HG03575 (cell line): ENCODE measurements around the gene MRPL12.

Source experiments
- ATAC-seq: cut with Tn5 transposase; IDR thresholded peaks from one replicate; pipeline ENCODE4 v1.9.1; 2021; ENCODE audit not compliant: unreplicated experiment, insufficient number of reproducible peaks, low FRiP score; ENCODE audit errors: extremely low read depth

The MRPL12 gene

GRCh38 chr17:81713004-81713555 lies 9.9 kb downstream of the MRPL12 start:
- ATAC-seq: no peak

GRCh38 chr17:81713556-81714411 lies 10.6 kb downstream of the MRPL12 start:
- no peak for ATAC-seq

GRCh38 chr17:81714412-81715106 lies 11.4 kb downstream of the MRPL12 start:
- no peak for ATAC-seq

- ATAC-seq: no peak
Measured at GRCh38 chr17:81715107-81715871, 12.1 kb downstream of the MRPL12 start.

GRCh38 chr17:81715872-81716673 lies 12.9 kb downstream of the MRPL12 start:
- no peak for ATAC-seq

GRCh38 chr17:81716674-81716996 lies 13.5 kb downstream of the MRPL12 start:
- no peak for ATAC-seq

- no peak for ATAC-seq
Measured at GRCh38 chr17:81717049-81717765, 14.0 kb downstream of the MRPL12 start.

GRCh38 chr17:81717766-81718089 lies 14.6 kb downstream of the MRPL12 start:
- no peak for ATAC-seq

GRCh38 chr17:81719410-81720266 lies 16.5 kb downstream of the MRPL12 start:
- ATAC-seq: no peak

- no peak for ATAC-seq
Measured at GRCh38 chr17:81720267-81721071, 17.3 kb downstream of the MRPL12 start.

- ATAC-seq: no peak
Measured at GRCh38 chr17:81722184-81723120, 19.3 kb downstream of the MRPL12 start.

- ATAC-seq: no peak
Measured at GRCh38 chr17:81723651-81724209, 20.6 kb downstream of the MRPL12 start.

GRCh38 chr17:81725439-81725838 lies 22.3 kb downstream of the MRPL12 start:
- ATAC-seq: no peak

- ATAC-seq: no peak
Measured at GRCh38 chr17:81726004-81726403, 22.8 kb downstream of the MRPL12 start.

GRCh38 chr17:81727324-81728031 lies 24.3 kb downstream of the MRPL12 start:
- ATAC-seq: no peak
